OCI-LY3 (cell line): ENCODE results near the gene POLR3H.

Experiments used
- H2AFZ ChIP-seq: fragments of 200-600, 300-600 bp; shearing (Covaris generic); 2 replicates; pipeline ENCODE4 v1.6.0; 2014; ENCODE audit warnings: antibody characterized with exemption, low read depth, low read length
- H3K27ac ChIP-seq: fragments of 200-600, 300-600 bp; sonication (generic); 2 replicates; pipeline ENCODE4 v1.5.1; 2014; ENCODE audit warnings: mild to moderate bottlenecking, low read length, moderate library complexity, mixed read lengths
- H3K27me3 ChIP-seq: fragments of 200-600, 300-600 bp; sonication (generic); 2 replicates; pipeline ENCODE4 v1.6.1; 2014; ENCODE audit warnings: low read depth, low read length, mixed read lengths
- H3K36me3 ChIP-seq: fragments of 200-600, 300-600 bp; sonication (generic); replicated peaks from 2 replicates; pipeline ENCODE3; 2014; ENCODE audit warnings: low read depth, low read length, mixed read lengths
- H3K4me1 ChIP-seq: fragments of 300-600, 200-600 bp; sonication (generic); 2 replicates; pipeline ENCODE4 v1.6.1; 2014; ENCODE audit warnings: low read length, mixed read lengths
- H3K4me2 ChIP-seq: fragments of 200-600, 300-600 bp; sonication (generic); 2 replicates; pipeline ENCODE4 v1.6.1; 2014; ENCODE audit warnings: low read length, mixed read lengths
- H3K4me3 ChIP-seq: fragments of 300-600, 200-600 bp; sonication (generic); 2 replicates; pipeline ENCODE4 v1.5.1; 2014; ENCODE audit warnings: antibody characterized with exemption, mild to moderate bottlenecking, low read length, moderate library complexity
- H3K79me2 ChIP-seq: fragments of 300-600, 200-600 bp; shearing (Covaris generic); 2 replicates; pipeline ENCODE4 v1.6.1; 2014; ENCODE audit warnings: mild to moderate bottlenecking, low read length, mixed read lengths
- H3K9ac ChIP-seq: fragments of 300-600, 200-600 bp; shearing (Covaris generic); 2 replicates; pipeline ENCODE4 v1.6.0; 2014; ENCODE audit warnings: mild to moderate bottlenecking, low read length, moderate library complexity
- H3K9me3 ChIP-seq: fragments of 200-600, 300-600 bp; shearing (Covaris generic); 2 replicates; pipeline ENCODE4 v1.6.1; 2014; ENCODE audit warnings: low read length, mixed read lengths; ENCODE audit not compliant: insufficient read depth
- H4K20me1 ChIP-seq: fragments of 200-600, 300-600 bp; sonication (generic); 2 replicates; pipeline ENCODE4 v1.6.1; 2016; ENCODE audit warnings: low read length, mixed read lengths; ENCODE audit not compliant: insufficient read depth
- EZH2phosphoT487 ChIP-seq: fragments of 200-600 bp; shearing (Covaris generic); IDR thresholded peaks from 2 replicates; pipeline ENCODE4 v1.6.1; 2018; ENCODE audit warnings: antibody characterized with exemption, mixed run types, low read depth
- TF ChIP-seq, protein P1 (sequence below): fragments of 200-600, 300-600 bp; sonication (generic); IDR thresholded peaks from 2 replicates; pipeline ENCODE4 v1.5.1; 2014; ENCODE audit warnings: antibody characterized with exemption, low read length, low read depth

POLR3H gene

DNA sequence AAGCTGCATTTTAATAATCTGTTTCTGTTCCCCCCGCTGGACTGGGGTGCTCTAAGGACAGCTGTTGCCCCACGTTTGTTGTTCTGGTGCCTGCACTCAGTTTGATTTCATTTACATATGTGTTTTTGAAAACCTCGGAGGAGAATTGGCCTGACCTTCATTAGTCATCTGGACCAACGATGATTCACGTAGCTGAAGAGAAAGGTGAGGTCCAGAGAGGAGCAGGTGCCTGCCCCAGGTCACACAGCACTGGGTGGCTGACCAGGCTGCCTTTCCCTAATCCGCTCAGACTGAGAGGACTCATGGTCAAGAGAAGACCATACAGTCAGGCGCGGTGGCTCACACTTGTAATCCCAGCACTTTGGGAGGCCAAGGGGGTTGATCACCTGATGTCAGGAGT, 20.3 kb upstream of the POLR3H start:
- Histone ChIP-seq H3K27me3 (peaks cover 21% of the 10 kb centered on the region), H3K36me3 (no peaks in the 10 kb centered on the region), H3K27ac (no peak overlapping the region), H2AFZ (no peak overlapping the region), H3K9me3 (no peaks in the 10 kb centered on the region), H4K20me1 (no peaks in the 10 kb centered on the region), H3K9ac (no peak overlapping the region), H3K4me3 (no peak overlapping the region), H3K79me2 (no peaks in the 10 kb centered on the region), H3K4me1 (no peaks in the 10 kb centered on the region), H3K4me2 (no peak overlapping the region)
- no peak for TF ChIP-seq EZH2phosphoT487
- TF ChIP-seq, protein P1, sequence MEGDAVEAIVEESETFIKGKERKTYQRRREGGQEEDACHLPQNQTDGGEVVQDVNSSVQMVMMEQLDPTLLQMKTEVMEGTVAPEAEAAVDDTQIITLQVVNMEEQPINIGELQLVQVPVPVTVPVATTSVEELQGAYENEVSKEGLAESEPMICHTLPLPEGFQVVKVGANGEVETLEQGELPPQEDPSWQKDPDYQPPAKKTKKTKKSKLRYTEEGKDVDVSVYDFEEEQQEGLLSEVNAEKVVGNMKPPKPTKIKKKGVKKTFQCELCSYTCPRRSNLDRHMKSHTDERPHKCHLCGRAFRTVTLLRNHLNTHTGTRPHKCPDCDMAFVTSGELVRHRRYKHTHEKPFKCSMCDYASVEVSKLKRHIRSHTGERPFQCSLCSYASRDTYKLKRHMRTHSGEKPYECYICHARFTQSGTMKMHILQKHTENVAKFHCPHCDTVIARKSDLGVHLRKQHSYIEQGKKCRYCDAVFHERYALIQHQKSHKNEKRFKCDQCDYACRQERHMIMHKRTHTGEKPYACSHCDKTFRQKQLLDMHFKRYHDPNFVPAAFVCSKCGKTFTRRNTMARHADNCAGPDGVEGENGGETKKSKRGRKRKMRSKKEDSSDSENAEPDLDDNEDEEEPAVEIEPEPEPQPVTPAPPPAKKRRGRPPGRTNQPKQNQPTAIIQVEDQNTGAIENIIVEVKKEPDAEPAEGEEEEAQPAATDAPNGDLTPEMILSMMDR: no peak

DNA sequence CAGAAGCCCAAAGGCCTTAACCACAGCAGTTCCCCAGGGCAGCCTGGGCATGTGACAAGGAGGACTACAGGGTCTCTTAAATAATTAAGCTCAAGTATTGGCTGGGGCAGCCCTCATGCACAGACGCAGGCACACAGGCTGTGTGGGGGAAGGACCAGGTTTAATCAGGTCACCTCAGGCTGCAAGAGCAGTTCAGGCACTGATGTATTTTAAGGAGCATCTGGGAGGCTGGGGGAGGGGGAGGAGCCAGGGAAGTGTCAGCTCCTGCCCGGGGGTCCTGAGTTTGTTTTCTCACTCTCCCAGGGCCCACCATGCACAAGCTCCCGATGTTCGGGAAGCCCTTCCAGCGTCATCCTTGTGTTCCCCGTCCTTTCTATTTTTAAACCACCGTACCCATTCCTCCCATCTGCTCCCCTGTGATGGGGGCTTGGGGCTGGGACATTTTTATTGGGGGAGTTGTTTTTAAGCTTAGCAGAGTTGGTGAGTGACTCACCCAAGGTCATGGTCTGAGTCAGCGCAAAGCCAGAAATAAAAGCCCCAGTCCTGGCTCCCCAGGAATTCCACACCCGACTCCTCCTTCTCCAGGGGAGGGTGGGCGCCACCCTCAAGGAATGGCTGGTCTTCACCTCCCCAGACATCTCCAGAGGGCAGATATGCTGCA, 18.9 kb upstream of the POLR3H start:
- Histone ChIP-seq H3K27me3 (peaks cover 21% of the 10 kb centered on the region), H3K4me3 (no peak overlapping the region), H3K9me3 (no peaks in the 10 kb centered on the region), H2AFZ (no peak overlapping the region), H3K9ac (no peak overlapping the region), H3K4me1 (no peaks in the 10 kb centered on the region), H3K36me3 (no peaks in the 10 kb centered on the region), H3K79me2 (no peaks in the 10 kb centered on the region), H3K27ac (no peak overlapping the region), H3K4me2 (no peak overlapping the region), H4K20me1 (no peaks in the 10 kb centered on the region)
- TF ChIP-seq, protein P1: no peak
- no peak for TF ChIP-seq EZH2phosphoT487

DNA sequence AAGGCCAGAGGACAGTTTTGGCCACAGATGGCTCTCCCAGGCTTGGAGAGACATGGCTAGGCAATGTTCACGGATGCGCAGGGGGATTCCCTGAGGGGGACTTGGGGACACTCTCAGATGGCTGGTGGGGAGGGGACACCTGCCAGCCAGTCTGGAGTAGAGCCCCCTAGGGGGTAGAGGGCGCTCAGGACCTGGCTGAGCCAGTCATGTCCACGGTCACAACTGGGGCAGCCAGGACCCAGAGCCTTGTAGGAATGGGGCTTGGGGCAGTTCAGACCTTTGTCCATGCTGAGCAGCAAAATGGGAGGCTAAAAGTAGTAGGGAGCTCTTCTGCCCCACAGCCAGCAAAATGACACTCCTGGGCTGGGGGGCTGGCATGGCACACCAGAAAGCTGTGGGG, 18.2 kb upstream of the POLR3H start:
- Histone ChIP-seq H3K27ac (no peak overlapping the region), H4K20me1 (no peaks in the 10 kb centered on the region), H3K79me2 (no peaks in the 10 kb centered on the region), H2AFZ (no peak overlapping the region), H3K36me3 (no peaks in the 10 kb centered on the region), H3K4me3 (no peak overlapping the region), H3K27me3 (peaks cover 21% of the 10 kb centered on the region), H3K4me2 (no peak overlapping the region), H3K4me1 (no peaks in the 10 kb centered on the region), H3K9ac (no peak overlapping the region), H3K9me3 (no peaks in the 10 kb centered on the region)
- TF ChIP-seq, protein P1: no peak
- TF ChIP-seq EZH2phosphoT487: no peak

DNA sequence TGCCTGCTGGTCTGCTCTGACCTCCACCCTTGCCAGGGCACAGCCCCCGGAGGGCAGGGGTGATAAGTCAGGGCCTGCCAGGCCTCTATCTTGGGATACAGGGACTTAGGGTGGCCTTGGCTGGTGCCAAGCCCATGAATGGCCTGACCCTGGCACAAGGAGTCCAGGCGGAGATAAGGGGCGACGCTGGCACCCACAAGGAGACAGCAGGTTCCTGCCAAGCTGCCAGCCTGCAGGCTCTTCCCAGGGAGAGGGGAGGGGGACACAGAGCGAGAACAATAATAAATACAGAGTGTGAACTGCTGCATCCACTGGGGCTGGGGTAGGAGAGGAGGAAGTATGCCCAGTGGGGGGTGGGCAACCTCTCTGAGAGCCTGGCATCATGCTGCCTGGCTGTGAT, 17.5 kb upstream of the POLR3H start:
- Histone ChIP-seq H3K4me2 (no peak overlapping the region), H3K4me3 (no peak overlapping the region), H3K79me2 (no peaks in the 10 kb centered on the region), H3K9me3 (no peaks in the 10 kb centered on the region), H3K27me3 (peaks cover 24% of the 10 kb centered on the region), H3K36me3 (no peaks in the 10 kb centered on the region), H2AFZ (no peak overlapping the region), H3K4me1 (no peaks in the 10 kb centered on the region), H3K9ac (no peak overlapping the region), H4K20me1 (no peaks in the 10 kb centered on the region), H3K27ac (no peak overlapping the region)
- TF ChIP-seq, protein P1: no peak
- TF ChIP-seq EZH2phosphoT487: no peak
